A549 treated with AZD9567 at 1 μM for 4 hours (cell line): ENCODE results near the gene FNTB. TPM values are rescaled to one million over a fixed set of nuclear protein-coding genes. Genes with fewer than 3 reads are reported as not detected.

Source experiments
- total RNA-seq: library from RNA; stranded (reverse); fragments of 200-300 nt; extraction: Qiagen RNA extraction; gene quantifications from 5 replicates; pipeline ENCODE4 v1.2.3, GENCODE V29; 2022; ENCODE audit not compliant: insufficient read depth

Gene FNTB
- 21.1 to 29.9 TPM (median 22.7 TPM) in 5 replicates for total RNA-seq

GRCh38 chr14:64986648-64987437, at the start of gene FNTB:
Gene FNTB (plus strand): TSS chr14:64986895. CDS start chr14:64986954, 59 bp downstream.

DNA sequence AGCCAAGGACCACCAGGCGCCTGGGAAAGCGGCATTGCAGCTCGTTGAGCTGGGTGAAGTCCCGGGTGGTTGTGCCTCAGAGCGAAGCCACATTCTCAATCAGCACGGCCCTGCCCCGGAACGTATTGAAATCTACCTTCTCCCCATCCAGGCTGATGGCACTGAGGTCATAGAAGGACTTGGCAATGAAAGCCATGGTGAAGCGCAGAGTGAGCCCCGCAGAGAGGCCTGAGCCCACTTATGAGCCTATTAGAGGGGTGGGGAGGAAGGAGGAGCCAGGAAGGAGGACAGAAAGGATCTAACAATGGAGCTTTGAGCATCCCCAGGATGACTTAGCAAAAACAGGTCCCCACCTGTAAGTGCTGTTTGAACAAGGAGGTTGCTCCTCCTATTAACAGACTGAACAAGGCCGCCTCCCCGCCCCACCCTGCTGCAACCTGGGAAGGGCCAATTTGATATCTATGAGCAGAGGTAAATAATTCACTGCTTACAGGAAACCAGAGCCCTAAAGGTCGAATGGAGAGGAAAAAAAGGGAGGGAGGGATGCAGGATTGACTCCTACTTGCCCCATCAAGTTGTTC, 44.1 kb upstream of the FNTB start, which contains the start of gene GPX2:
GPX2 (minus strand) TSS at position 215 of the 581 bp plus-strand sequence; CDS start at position 196, 19 bp downstream.

DNA sequence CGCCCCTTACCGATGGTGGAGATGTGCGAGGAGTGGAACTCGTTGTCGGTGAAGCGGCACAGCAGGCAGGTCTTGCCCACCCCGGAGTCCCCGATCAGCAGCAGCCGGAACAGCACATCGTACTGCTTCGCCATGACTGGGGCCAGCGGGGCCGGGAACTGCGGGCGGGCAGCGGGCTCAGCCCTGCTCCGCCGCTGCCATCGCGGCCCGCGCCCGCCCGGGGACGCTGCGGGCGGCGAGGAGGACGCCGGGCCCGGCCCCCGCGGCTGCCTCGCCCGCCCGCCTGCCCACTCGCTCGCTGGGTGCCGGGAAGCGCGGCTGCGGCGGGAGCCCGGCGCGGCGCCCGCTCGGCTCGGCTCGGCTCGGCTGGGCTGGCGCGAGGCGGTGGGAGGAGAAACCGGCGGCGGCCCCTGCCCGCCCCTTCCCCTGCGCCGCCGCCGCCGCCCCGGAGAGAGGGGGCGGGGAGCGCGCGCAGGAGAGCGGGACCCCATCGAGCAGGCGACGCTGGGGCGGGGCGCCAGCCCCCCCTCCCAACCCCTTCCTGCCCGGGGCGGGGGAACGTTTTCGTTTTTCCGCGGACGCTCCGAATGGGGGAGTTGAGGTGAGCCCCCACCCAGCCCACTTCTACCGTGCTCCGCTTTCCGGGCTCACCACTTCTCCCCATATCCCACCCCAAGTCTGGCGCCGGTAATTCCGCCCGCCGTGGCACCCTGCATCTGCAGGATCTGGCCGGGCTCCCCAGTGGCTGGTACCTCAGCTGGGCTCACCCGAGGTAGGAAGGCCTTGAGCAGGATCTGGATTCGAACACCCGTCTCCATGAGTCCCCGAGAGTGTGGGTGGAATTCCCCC, 14.5 kb upstream of the FNTB start, which contains the start of gene RAB15:
RAB15 (minus strand) TSS at position 394 of the 849 bp plus-strand sequence; CDS start at position 134, 260 bp downstream.

DNA sequence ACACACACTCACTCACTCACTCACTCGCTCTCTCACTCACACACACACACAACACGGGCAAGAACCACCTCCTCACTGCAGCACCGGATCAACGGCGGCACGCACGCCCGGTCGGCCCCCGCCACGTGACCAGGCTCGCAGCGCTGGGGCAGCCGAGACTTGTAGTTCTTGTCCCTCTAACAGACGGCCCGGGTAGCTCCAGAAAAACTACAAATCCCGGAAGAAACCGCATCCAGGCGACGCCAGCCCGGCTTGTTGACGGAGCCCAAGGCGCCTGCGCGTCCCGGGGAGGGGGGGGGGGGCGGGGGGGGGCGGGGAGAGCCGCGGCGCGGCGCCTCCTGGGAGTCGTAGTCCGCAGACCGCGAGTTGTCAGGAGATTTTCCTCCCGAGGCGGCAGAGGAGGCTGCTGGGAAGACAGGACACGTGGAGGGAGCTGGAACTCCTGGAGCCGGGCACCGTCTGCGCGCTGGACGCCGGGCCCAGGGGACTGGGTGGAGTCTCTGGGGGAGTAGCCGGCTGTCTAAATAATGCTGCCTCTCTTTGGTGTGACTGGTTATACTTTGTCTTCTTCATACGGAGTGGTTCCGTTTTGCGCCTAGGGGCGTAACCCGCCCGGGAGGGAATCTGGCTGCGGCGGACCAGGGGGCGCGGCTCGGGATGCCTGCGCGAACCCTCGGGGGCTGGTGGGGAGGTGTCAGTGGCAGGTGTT, 115.9 kb downstream of the FNTB start, which contains the start of gene MAX:
MAX (minus strand) TSS at position 77 of the 709 bp plus-strand sequence. CDS start 178 bp downstream, outside the sequence.

Other genes starting within 250 kb of the FNTB start
- 1.0 to 1.2 TPM (median 1.0 TPM) in 5 replicates for gene SPTB, start 107.0 kb upstream of the FNTB start, total RNA-seq
- gene CHURC1, start 72.4 kb upstream of the FNTB start, total RNA-seq = 76.9 to 109 TPM (median 80.6 TPM) in 5 replicates
- gene GPX2, start 44.1 kb upstream of the FNTB start, total RNA-seq = 162 to 296 TPM (median 187 TPM) in 5 replicates
- 16.3 to 20.0 TPM (median 17.4 TPM) in 5 replicates for gene RAB15, start 14.6 kb upstream of the FNTB start, total RNA-seq
- gene MAX, start 115.6 kb downstream of the FNTB start, total RNA-seq = 54.8 to 71.3 TPM (median 57.1 TPM) in 5 replicates